Esophagus muscularis mucosa (tissue), 4 donors: Measurements from ENCODE around the gene TBCB. TPM values are rescaled to one million over a fixed set of nuclear protein-coding genes. Genes with fewer than 3 reads are reported as not detected.

Experiments used
- DNase-seq: peaks from one replicate; pipeline ENCODE4 v3.0.0-alpha.2; 2017; ENCODE audit errors: extremely low spot score
- H3K27ac ChIP-seq, 4 donors: fragments of 200-600 bp; sonication (generic); replicated peaks in 1 of 4; 1 replicate in 3 of 4; 2 replicates in 1 of 4; pipeline ENCODE4 v1.5.1; 2016 to 2019; ENCODE audit warnings: mild to moderate bottlenecking in 1 of 4
- H3K27me3 ChIP-seq, 4 donors: fragments of 200-600 bp; sonication (generic); one replicate each; pipeline versions ENCODE4 v1.5.1 to v1.6.0; 2016 to 2019
- H3K36me3 ChIP-seq, 4 donors: fragments of 200-600 bp; sonication (generic); one replicate each; pipeline ENCODE4 v1.5.1; 2016 to 2019
- H3K4me1 ChIP-seq, 4 donors: fragments of 200-600 bp; sonication (generic); one replicate each; pipeline ENCODE4 v1.5.1; 2016 to 2019
- H3K4me3 ChIP-seq, 4 donors: fragments of 200-600 bp; sonication (generic); 1 replicate in 2 of 4; 2 replicates in 2 of 4; pipeline ENCODE4 v1.5.1; 2016 to 2019; ENCODE audit warnings: mild to moderate bottlenecking in 4 of 4, moderate library complexity in 1 of 4
- H3K9me3 ChIP-seq, 4 donors: fragments of 200-600 bp; sonication (generic); 1 replicate in 3 of 4; 2 replicates in 1 of 4; pipeline ENCODE4 v1.5.1; 2016 to 2019
- EP300 ChIP-seq: sonication (generic); formaldehyde crosslinking; IDR thresholded peaks from one replicate; pipeline ENCODE4 v1.6.1; 2017; ENCODE audit warnings: antibody characterized with exemption
- POLR2A ChIP-seq: fragments of 450-650 bp; IDR thresholded peaks from one replicate; pipeline ENCODE4 v1.6.1; 2017; ENCODE audit warnings: antibody characterized with exemption, moderate library complexity, mild to moderate bottlenecking, low read depth
- POLR2AphosphoS5 ChIP-seq, 2 donors: sonication (generic); formaldehyde crosslinking; IDR thresholded peaks; one replicate each; pipeline ENCODE4 v1.6.1; 2017; ENCODE audit warnings: antibody characterized with exemption in 2 of 2
- WGBS: methylation state at CpG from one replicate; pipeline ENCODE4 v1.1.5; 2018; 5-methylcytosine and 5-hydroxymethylcytosine counted together
- intact Hi-C: fragments of 100-400 bp; cut with DNase I; formaldehyde crosslinking; loops from one replicate; pipeline ENCODE4 v1.15.1; 2023
- total RNA-seq, 4 donors: library from RNA; depleted of rRNA; stranded (reverse); fragments of >200 nt; gene quantifications; one replicate each; pipeline versions ENCODE4 v1.1.0 to v1.2.1, GENCODE V29; 2016
- TF ChIP-seq, protein P1 (sequence below), 3 experiments: fragments of 200-600 bp in 2 of 3; fragments of 450-650 bp in 1 of 3; sonication (generic) in 2 of 3; IDR thresholded peaks; one replicate each; pipeline ENCODE4 v1.5.1; 2017 to 2019; ENCODE audit warnings: antibody characterized with exemption in 3 of 3, mild to moderate bottlenecking in 2 of 3, moderate library complexity in 1 of 3

The TBCB gene
- total RNA-seq, 4 donors from 2014 or later: 164 to 230 (median 192) TPM

DNA sequence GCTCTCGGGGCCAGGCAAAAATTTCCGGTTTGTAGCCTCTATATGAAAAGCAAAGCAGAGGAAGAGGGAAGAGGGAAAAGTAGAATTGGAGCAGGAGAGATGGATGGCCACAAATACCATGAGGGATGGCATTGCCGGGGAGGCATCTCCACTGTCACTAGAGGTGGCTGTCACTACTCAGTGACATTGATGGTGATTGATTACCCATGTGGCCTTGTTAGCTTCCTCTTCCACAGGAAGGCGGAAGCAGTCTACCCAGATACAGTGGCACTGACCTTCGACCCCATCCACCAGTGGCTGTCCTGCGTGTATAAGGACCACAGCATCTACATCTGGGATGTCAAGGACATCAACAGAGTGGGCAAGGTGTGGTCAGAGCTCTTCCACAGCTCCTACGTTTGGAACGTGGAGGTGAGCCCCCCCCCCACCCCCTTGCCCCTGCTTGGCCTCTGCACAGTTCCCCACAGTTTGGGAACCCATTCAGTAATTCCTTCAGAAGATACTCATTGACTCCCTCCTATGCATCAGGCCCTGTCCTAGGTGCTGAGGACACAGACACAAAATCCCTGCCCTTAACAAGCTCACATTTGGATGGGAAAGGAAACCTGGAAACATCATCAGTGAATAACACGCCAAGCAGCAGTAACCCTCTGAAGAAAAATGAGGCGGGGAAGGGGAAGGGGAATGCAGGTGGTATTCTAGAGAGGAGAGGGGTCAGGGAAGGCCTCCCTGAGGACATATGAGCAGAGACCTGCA lies 42.0 kb upstream of the TBCB start:
- H3K9me3 ChIP-seq: no peaks in the 10 kb centered on the region
- no peaks in the 10 kb centered on the region for H3K27me3 ChIP-seq
- intact Hi-C loops: no loop called here

DNA sequence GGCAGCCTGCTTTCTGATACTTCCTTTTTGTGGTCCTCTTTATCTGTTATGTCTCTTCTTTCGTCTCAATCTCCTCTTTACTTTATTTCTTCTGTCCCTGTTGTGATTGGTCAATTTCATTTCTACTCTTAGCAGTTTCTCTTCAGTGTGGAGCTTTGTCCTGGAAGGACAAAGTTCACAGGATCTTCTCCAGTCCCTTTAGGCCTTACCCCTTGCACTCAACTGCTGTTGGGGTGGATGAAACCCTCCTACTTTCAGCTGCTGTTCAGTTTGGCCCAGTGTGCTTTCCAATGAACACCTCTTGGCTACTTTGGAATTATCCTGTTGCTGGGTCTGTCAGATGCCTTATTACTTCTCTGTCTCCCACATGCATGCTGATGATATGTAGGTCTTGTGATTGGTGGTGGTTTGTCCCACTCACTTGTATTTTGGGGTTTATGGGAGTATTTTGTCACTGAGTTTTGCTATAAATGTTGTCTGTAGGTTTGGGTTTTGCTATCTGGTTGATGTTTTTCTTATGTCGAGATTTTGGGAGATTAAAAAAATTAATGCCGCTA lies 35.8 kb upstream of the TBCB start:
- TF ChIP-seq POLR2A (no peak), POLR2AphosphoS5 (IDR thresholded peaks at IDR 0.05) (no peak), EP300 (no peak)
- TF ChIP-seq, protein P1, sequence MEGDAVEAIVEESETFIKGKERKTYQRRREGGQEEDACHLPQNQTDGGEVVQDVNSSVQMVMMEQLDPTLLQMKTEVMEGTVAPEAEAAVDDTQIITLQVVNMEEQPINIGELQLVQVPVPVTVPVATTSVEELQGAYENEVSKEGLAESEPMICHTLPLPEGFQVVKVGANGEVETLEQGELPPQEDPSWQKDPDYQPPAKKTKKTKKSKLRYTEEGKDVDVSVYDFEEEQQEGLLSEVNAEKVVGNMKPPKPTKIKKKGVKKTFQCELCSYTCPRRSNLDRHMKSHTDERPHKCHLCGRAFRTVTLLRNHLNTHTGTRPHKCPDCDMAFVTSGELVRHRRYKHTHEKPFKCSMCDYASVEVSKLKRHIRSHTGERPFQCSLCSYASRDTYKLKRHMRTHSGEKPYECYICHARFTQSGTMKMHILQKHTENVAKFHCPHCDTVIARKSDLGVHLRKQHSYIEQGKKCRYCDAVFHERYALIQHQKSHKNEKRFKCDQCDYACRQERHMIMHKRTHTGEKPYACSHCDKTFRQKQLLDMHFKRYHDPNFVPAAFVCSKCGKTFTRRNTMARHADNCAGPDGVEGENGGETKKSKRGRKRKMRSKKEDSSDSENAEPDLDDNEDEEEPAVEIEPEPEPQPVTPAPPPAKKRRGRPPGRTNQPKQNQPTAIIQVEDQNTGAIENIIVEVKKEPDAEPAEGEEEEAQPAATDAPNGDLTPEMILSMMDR (IDR thresholded peaks at IDR 0.05): no peak
- Histone ChIP-seq H3K27me3 (no peaks in the 10 kb centered on the region), H3K4me3 (no peak overlapping the region), H3K36me3 (no peaks in the 10 kb centered on the region), H3K27ac (no peak overlapping the region), H3K4me1 (peaks cover 0 to 8% (median 5%) of the 10 kb centered on the region in 4 donors), H3K9me3 (no peaks in the 10 kb centered on the region)
- WGBS: 97% methylated on average over 3 of the region's 3 CpGs
- intact Hi-C loops: no loop called here
- DNase-seq: no peak

More for the DNA sequence above, 42.0 kb upstream of the TBCB start:
- DNase-seq: no peak
- TF ChIP-seq EP300 (no peak), POLR2AphosphoS5 (IDR thresholded peaks at IDR 0.05) (no peak), POLR2A (no peak)
- TF ChIP-seq, protein P1 (IDR thresholded peaks at IDR 0.05): no peak
- H3K27ac ChIP-seq: no peak overlapping the region
- H3K4me3 ChIP-seq: no peak overlapping the region
- no peaks in the 10 kb centered on the region for H3K36me3 ChIP-seq
- 85% methylated on average over 10 of the region's 10 CpGs for WGBS
- H3K4me1 ChIP-seq: no peaks in the 10 kb centered on the region

DNA sequence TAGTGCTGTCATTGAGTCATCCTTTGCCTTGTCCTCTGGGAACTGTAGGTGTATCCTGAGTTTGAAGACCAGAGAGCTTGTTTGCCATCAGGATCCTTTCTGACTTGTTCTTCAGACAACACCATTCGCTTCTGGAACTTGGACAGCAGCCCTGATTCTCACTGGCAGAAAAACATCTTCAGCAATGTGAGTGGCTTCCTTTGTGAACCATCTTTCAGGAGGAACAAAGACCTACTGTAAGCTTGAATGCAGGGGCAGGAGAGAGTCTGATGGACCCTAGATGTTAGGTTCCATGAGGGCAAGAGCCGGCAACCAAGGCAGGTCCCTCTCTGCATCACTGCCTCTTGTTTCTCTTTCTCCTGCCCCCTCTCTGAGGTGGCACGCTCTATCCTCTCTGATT lies 33.9 kb upstream of the TBCB start:
- Histone ChIP-seq H3K4me3 (no peak overlapping the region), H3K27me3 (no peaks in the 10 kb centered on the region), H3K9me3 (no peaks in the 10 kb centered on the region), H3K27ac (no peak overlapping the region), H3K4me1 (peaks cover 0 to 8% (median 5%) of the 10 kb centered on the region in 4 donors), H3K36me3 (no peaks in the 10 kb centered on the region)
- WGBS: 88% methylated on average over 3 of the region's 3 CpGs
- intact Hi-C loops: no loop called here
- DNase-seq: no peak
- TF ChIP-seq POLR2A: no peak
- TF ChIP-seq, protein P1 (IDR thresholded peaks at IDR 0.05): no peak
- TF ChIP-seq POLR2AphosphoS5 (IDR thresholded peaks at IDR 0.05): no peak
- no peak for TF ChIP-seq EP300

DNA sequence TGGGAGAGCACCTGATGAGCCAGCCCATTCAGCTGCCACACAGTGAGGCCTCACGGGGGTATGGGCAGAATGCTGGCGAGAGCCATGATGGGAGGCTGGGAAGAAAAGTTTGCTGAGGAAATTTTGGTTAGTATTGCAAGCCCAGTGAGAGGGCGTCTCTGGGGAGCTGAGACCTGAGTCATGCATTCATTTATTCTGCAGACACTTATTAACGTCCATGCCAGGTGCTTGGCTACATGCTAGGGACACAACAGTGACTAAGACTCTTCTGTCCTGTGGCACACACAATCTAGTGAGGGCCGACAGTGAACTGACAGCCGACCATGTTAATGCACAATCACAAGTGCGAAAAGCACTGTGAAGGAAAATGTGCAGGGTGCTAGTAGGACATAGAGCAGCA lies 33.4 kb upstream of the TBCB start:
- no peak overlapping the region for H3K27ac ChIP-seq
- H3K36me3 ChIP-seq: no peaks in the 10 kb centered on the region
- intact Hi-C loops: no loop called here
- no peak for DNase-seq
- WGBS: 94% methylated on average over 7 of the region's 7 CpGs
- peaks cover 0 to 8% (median 5%) of the 10 kb centered on the region in 4 donors for H3K4me1 ChIP-seq
- H3K27me3 ChIP-seq: no peaks in the 10 kb centered on the region
- TF ChIP-seq, protein P1 (IDR thresholded peaks at IDR 0.05): no peak
- no peak for TF ChIP-seq POLR2A
- no peak for TF ChIP-seq POLR2AphosphoS5 (IDR thresholded peaks at IDR 0.05)
- no peak for TF ChIP-seq EP300
- H3K9me3 ChIP-seq: no peaks in the 10 kb centered on the region
- no peak overlapping the region for H3K4me3 ChIP-seq
